Pancreas (tissue), 10 donors: ENCODE data around the gene BCAS4. TPM values are rescaled to one million over a fixed set of nuclear protein-coding genes. Genes with fewer than 3 reads are reported as not detected.

Experiments
- ATAC-seq, 4 donors: fragments of 200-7000 bp; cut with Tn5 transposase; one replicate each; pipeline versions ENCODE4 v1.8.0 to v1.9.1; 2020; ENCODE audit warnings: mild to moderate bottlenecking in 4 of 4, moderate library complexity in 4 of 4
- DNase-seq, 6 donors: peaks; one replicate each; pipeline ENCODE4 v3.0.0-alpha.2; 2020
- FAIRE-seq: peaks from 2 replicates; lab custom pipeline; 2012; peaks lifted over from hg19 to GRCh38; lab: Jason Lieb, UNC
- H3K27ac ChIP-seq, 4 donors: fragments of 200-600 bp; sonication (generic); 1 replicate in 3 of 4; 2 replicates in 1 of 4; pipeline versions ENCODE4 v1.5.0 to v1.8.0; 2020
- H3K27me3 ChIP-seq, 4 donors: fragments of 200-600 bp; one replicate each; pipeline ENCODE4 v1.8.0; 2021
- H3K36me3 ChIP-seq, 3 donors: fragments of 200-600 bp; sonication (generic) in 1 of 3; one replicate each; pipeline versions ENCODE4 v1.5.0 to v1.8.0; 2020 to 2021
- H3K4me1 ChIP-seq, 3 donors: fragments of 200-600 bp; one replicate each; pipeline ENCODE4 v1.8.0; 2021
- H3K4me3 ChIP-seq, 4 donors: fragments of 200-600 bp; sonication (generic) in 2 of 4; one replicate each; pipeline versions ENCODE4 v1.5.0 to v1.8.0; 2020 to 2021
- H3K9me3 ChIP-seq, 4 donors: fragments of 200-600 bp; one replicate each; pipeline ENCODE4 v1.8.0; 2021
- CTCF ChIP-seq, 4 donors: fragments of 200-600 bp; sonication (generic) in 3 of 4; IDR thresholded peaks; one replicate each; pipeline versions ENCODE4 v1.5.0 to v1.8.0; 2021; ENCODE audit warnings: antibody characterized with exemption in 4 of 4
- WGBS, 2 donors: extraction: QIAGEN DNeasy Blood & Tissue Kit; methylation state at CpG; one replicate each; pipeline ENCODE4 v1.1.7; 2013; 5-methylcytosine and 5-hydroxymethylcytosine counted together
- intact Hi-C, 3 donors: fragments of 100-400 bp; cut with DNase I; formaldehyde crosslinking; loops; one replicate each; pipeline versions ENCODE4 v1.11.1 to v1.14.2; 2022
- polyA plus RNA-seq, 2 donors: library from polyadenylated mRNA; stranded (reverse); fragments of 200-250 nt; gene quantifications; one replicate each; pipeline ENCODE4 v1.2.3, GENCODE V29; 2013
- total RNA-seq, 6 donors: library from RNA; stranded (reverse); fragmentation: NEBNext Ultra II Directional in 4 of 6; extraction: Animal tissue kit (Norgen Biotek cat#: 25700) in 4 of 6; gene quantifications; one replicate each; pipeline versions ENCODE4 v1.2.1 to v1.2.4, GENCODE V29; 2021 to 2023
- donor health status: healthy with polysubstance abuse.
- donor health status: DM: no; HTN: no; CAD: no; lungs with moderate emphysema.
- donor health status: DM: no; HTN: no; CAD: no.
- donor health status: control.
- donor health status: control.
- donor health status: Bipolar disorder and iron deficiency.
- donor health status: DM: yes; HTN: yes; CAD: no.
- donor health status: DM: no; HTN: no; CAD: no.
- donor health status: DM: no; HTN: no; CAD: no.
- donor health status: DM: yes; HTN: yes; CAD: no.

BCAS4 gene
- total and polyA plus RNA-seq, 8 donors: 0.85 to 4.8 (median 1.9) TPM

- TF ChIP-seq CTCF (IDR thresholded peaks at IDR 0.05): no peak
- FAIRE-seq (no peak), ATAC-seq (no peak), DNase-seq (no peak)
- Histone ChIP-seq H3K36me3 (no peaks in the 10 kb centered on the region), H3K27ac (no peak overlapping the region), H3K27me3 (no peaks in the 10 kb centered on the region), H3K4me3 (no peak overlapping the region), H3K4me1 (peaks cover 0 to 10% (median 0%) of the 10 kb centered on the region in 3 donors), H3K9me3 (no peaks in the 10 kb centered on the region)
- 83 to 91% methylated on average over 10 of the region's 10 CpGs for WGBS, 2 donors
- intact Hi-C loops: no loop called here
Observed at GRCh38 chr20:50859161-50859560, 64.3 kb downstream of the BCAS4 start.

GRCh38 chr20:50861012-50861411, 66.2 kb downstream of the BCAS4 start:
- intact Hi-C loops: no loop called here
- Histone ChIP-seq H3K27me3 (no peaks in the 10 kb centered on the region), H3K36me3 (no peaks in the 10 kb centered on the region), H3K27ac (no peak overlapping the region), H3K9me3 (no peaks in the 10 kb centered on the region), H3K4me1 (peaks cover 0 to 8% (median 0%) of the 10 kb centered on the region in 3 donors), H3K4me3 (no peak overlapping the region)
- no peak for ATAC-seq
- no peak for TF ChIP-seq CTCF (IDR thresholded peaks at IDR 0.05)
- WGBS, 2 donors: 87 to 92% methylated on average over 12 of the region's 12 CpGs
- DNase-seq: no peak
- FAIRE-seq: no peak

- 58 to 74% methylated on average over 3 of the region's 3 CpGs for WGBS, 2 donors
- Histone ChIP-seq H3K27me3 (no peaks in the 10 kb centered on the region), H3K4me1 (no peaks in the 10 kb centered on the region), H3K9me3 (no peaks in the 10 kb centered on the region), H3K27ac (no peak overlapping the region), H3K36me3 (no peaks in the 10 kb centered on the region), H3K4me3 (no peak overlapping the region)
- DNase-seq (no peak), ATAC-seq (no peak), FAIRE-seq (no peak)
- no peak for TF ChIP-seq CTCF (IDR thresholded peaks at IDR 0.05)
- intact Hi-C loops: no loop called here
Observed at GRCh38 chr20:50862546-50862945, 67.7 kb downstream of the BCAS4 start.

- Histone ChIP-seq H3K27me3 (no peaks in the 10 kb centered on the region), H3K4me3 (no peak overlapping the region), H3K4me1 (no peaks in the 10 kb centered on the region), H3K27ac (no peak overlapping the region), H3K9me3 (no peaks in the 10 kb centered on the region), H3K36me3 (no peaks in the 10 kb centered on the region)
- 88 to 91% methylated on average over 6 of the region's 6 CpGs for WGBS, 2 donors
- FAIRE-seq: no peak
- TF ChIP-seq CTCF (IDR thresholded peaks at IDR 0.05): no peak
- no peak for DNase-seq
- ATAC-seq: no peak
- intact Hi-C loops: no loop called here
Observed at GRCh38 chr20:50865114-50865513, 70.3 kb downstream of the BCAS4 start.

- no peaks in the 10 kb centered on the region for H3K27me3 ChIP-seq
- no peak for TF ChIP-seq CTCF (IDR thresholded peaks at IDR 0.05)
- no peak overlapping the region for H3K4me3 ChIP-seq
- WGBS, 2 donors: 77 to 94% methylated on average over 7 of the region's 7 CpGs
- intact Hi-C loops: no loop called here
- no peaks in the 10 kb centered on the region for H3K9me3 ChIP-seq
- DNase-seq: peak in 1 of 6 donors; percentile 36
- H3K36me3 ChIP-seq: no peaks in the 10 kb centered on the region
- H3K27ac ChIP-seq: no peak overlapping the region
- no peaks in the 10 kb centered on the region for H3K4me1 ChIP-seq
- FAIRE-seq: no peak
- ATAC-seq: no peak
Observed at GRCh38 chr20:50865591-50865990, 70.7 kb downstream of the BCAS4 start.
